Fibroblast of mammary gland (primary cell): ENCODE measurements around the gene CELA2A.

Experiments
- DNase-seq: peaks from one replicate; pipeline ENCODE4 v3.0.0-alpha.2; 2010; ENCODE audit warnings: low read depth
- H3K4me3 ChIP-seq: 2 replicates; pipeline ENCODE4 v1.5.1; 2011; ENCODE audit warnings: low read depth, mild to moderate bottlenecking, low read length, moderate library complexity; ENCODE audit not compliant: control insufficient read depth
- CTCF ChIP-seq: conservative IDR thresholded peaks from 2 replicates; pipeline ENCODE4 v1.5.1; 2011; ENCODE audit warnings: low read depth, low read length, inconsistent platforms; ENCODE audit not compliant: control insufficient read depth, insufficient read depth

Gene CELA2A

DNA sequence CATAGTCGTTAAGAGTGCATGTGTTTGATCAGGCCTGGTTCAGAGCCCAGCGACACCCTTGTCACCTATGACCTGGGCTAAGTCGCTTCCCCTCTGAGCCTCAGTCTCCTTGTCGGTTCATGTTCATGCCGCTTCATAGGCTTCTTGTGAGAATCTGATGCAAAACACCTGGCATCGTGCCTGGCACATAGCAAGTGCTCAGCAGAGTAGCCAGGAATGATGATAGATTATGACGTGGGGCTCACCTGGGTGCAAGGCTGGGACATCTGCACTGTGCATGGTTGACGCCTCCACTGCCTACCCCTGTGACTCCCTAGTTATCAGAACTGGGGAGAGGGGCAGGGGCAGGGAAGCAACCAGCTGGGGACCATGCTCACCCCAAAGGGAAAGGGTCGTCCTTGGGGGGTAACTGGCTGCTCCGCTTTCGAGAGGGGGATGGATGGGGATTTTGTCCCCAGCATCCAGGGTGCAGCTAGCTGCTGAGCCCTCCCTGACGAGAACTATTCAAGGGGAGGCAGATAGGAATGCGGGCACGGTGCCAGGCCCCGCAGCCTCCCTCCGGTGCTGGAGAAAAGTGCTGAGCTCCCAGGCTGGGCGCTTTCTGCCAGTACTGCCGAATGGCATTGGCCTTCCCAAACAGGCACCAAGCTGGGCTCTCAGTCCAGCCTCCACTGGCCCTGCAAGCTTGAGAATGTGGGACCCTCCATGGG is 37.6 kb upstream of the CELA2A start:
- no peak overlapping the region for H3K4me3 ChIP-seq
- DNase-seq = no peak
- TF ChIP-seq CTCF = no peak

- DNase-seq = no peak
- no peak overlapping the region for H3K4me3 ChIP-seq
- peak; percentile 1 for TF ChIP-seq CTCF
These were observed 35.6 kb upstream of the CELA2A start for GRCh38 chr1:15420853-15421465.

DNA sequence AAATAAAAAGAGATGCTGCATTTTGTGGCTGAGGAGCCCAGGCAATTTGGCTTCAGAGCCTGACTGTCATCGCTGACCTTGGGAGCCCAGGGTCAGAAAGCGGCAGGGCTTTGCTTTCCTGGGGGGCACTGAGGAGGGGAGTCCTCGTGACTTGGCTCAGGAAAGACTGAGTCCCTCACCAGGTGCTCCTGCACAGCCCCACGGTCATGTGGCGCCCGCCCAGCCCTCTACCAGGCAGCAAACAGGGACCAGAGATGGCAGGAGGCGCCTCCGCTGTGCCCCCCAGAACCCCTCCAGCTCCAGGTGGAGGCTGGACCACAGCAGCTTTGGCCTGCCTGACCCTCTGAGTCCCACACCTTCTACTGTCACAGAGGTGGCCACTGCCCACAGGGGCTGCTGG is 33.7 kb upstream of the CELA2A start:
- no peak for TF ChIP-seq CTCF
- no peak for DNase-seq
- H3K4me3 ChIP-seq = no peak overlapping the region

DNA sequence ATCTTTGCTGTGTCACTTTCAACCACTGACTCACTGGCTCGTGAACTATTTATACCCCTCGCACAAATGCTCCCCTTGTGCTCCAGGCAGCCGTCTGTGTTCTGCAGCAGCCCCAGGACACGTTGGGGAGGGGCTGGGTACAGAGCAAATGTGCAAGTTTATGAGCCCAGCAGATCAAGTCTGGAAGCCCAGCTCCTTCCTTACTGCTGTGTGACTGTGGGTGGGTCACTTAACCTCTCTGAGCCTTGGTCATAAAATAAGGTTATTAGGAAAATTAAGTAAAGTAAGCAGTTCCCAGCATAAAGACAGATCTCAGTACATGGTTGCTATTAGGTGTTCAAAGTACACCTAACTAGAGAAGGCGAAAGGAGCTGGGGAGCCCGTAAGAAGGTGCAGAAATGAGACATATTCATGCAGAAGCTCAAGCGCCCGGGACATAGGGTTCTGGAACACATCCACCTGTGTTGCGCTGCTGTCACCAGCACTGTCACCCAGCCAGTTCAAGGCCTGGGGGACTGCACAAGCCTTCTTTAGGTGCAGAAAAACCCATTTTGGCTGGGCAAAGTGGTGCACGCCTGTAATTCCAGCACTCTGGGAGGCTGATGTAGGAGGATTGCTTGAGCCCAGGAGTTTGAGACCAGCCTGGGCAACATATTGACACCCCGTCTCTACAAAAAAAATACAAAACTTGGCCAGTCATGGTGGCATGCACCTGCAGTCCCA is 33.0 kb upstream of the CELA2A start:
- TF ChIP-seq CTCF = no peak
- no peak for DNase-seq
- no peak overlapping the region for H3K4me3 ChIP-seq

GRCh38 chr1:15424146-15424667 is 32.3 kb upstream of the CELA2A start:
- no peak overlapping the region for H3K4me3 ChIP-seq

GRCh38 chr1:15424981-15425380 is 31.6 kb upstream of the CELA2A start:
- no peak overlapping the region for H3K4me3 ChIP-seq
- no peak for DNase-seq
- TF ChIP-seq CTCF = no peak

More at GRCh38 chr1:15424146-15424667, 32.3 kb upstream of the CELA2A start:
- no peak for DNase-seq
- TF ChIP-seq CTCF = no peak
